Brain microvascular endothelial cell (primary cell): ENCODE results near the gene SH2D4B.

Source experiments
- DNase-seq: peaks from one replicate; pipeline ENCODE4 v3.0.0-alpha.2; 2020
- H3K27ac ChIP-seq: fragments of 250-450 bp; sonication (Bioruptor Pico); 2 replicates; pipeline ENCODE4 v1.5.1; 2020; ENCODE audit warnings: mild to moderate bottlenecking, moderate library complexity
- H3K27me3 ChIP-seq: fragments of 250-450 bp; sonication (Bioruptor Pico); replicated peaks from 2 replicates; pipeline ENCODE4 v1.5.1; 2020; ENCODE audit warnings: mild to moderate bottlenecking
- H3K36me3 ChIP-seq: fragments of 250-450 bp; sonication (Bioruptor Pico); replicated peaks from 2 replicates; pipeline ENCODE4 v1.5.1; 2020; ENCODE audit warnings: mild to moderate bottlenecking
- H3K4me3 ChIP-seq: 2 replicates; pipeline ENCODE4 v1.5.1; 2011; ENCODE audit warnings: low read depth, mild to moderate bottlenecking, control low read depth, low read length, moderate library complexity
- CTCF ChIP-seq: IDR thresholded peaks from 2 replicates; pipeline ENCODE4 v1.5.1; 2011; ENCODE audit warnings: low read depth, mild to moderate bottlenecking, moderate library complexity, low read length, control low read depth, inconsistent platforms; ENCODE audit errors: missing control alignments
- in situ Hi-C: cut with HindIII; loops from 2 replicates; pipeline ENCODE4 v1.10.0; 2017; ENCODE audit warnings: low sequenced_read_pairs, low pct_ligation_motif_present

Gene SH2D4B

GRCh38 chr10:80536361-80536835, 1.3 kb upstream of the SH2D4B start:
- no peak for DNase-seq
- Histone ChIP-seq H3K36me3 (no peaks in the 10 kb centered on the region), H3K27me3 (no peaks in the 10 kb centered on the region), H3K4me3 (no peak overlapping the region), H3K27ac (no peak overlapping the region)
- in situ Hi-C loops: no loop called here
- no peak for TF ChIP-seq CTCF

- H3K27me3 ChIP-seq: no peaks in the 10 kb centered on the region
- no peak for DNase-seq
- no peaks in the 10 kb centered on the region for H3K36me3 ChIP-seq
- in situ Hi-C loops: no loop called here
- TF ChIP-seq CTCF: no peak
- H3K27ac ChIP-seq: no peak overlapping the region
- no peak overlapping the region for H3K4me3 ChIP-seq
These were observed 491 bp upstream of the SH2D4B start for GRCh38 chr10:80537086-80537735.

- H3K36me3 ChIP-seq: no peaks in the 10 kb centered on the region
- TF ChIP-seq CTCF: no peak
- in situ Hi-C loops: no loop called here
These were observed 931 bp downstream of the SH2D4B start for GRCh38 chr10:80538481-80539185.

GRCh38 chr10:80539421-80540031, 1.8 kb downstream of the SH2D4B start:
- in situ Hi-C loops: no loop called here
- H3K4me3 ChIP-seq: no peak overlapping the region
- no peak for DNase-seq
- H3K27ac ChIP-seq: no peak overlapping the region
- no peaks in the 10 kb centered on the region for H3K36me3 ChIP-seq
- no peak for TF ChIP-seq CTCF
- no peaks in the 10 kb centered on the region for H3K27me3 ChIP-seq

More at GRCh38 chr10:80538481-80539185, 931 bp downstream of the SH2D4B start:
- Histone ChIP-seq H3K4me3 (no peak overlapping the region), H3K27ac (no peak overlapping the region), H3K27me3 (no peaks in the 10 kb centered on the region)
- no peak for DNase-seq

GRCh38 chr10:80540136-80540535, 2.4 kb downstream of the SH2D4B start:
- DNase-seq: no peak
- H3K27ac ChIP-seq: no peak overlapping the region
- H3K27me3 ChIP-seq: no peaks in the 10 kb centered on the region
- H3K4me3 ChIP-seq: no peak overlapping the region
- TF ChIP-seq CTCF: no peak
- in situ Hi-C loops: no loop called here
- H3K36me3 ChIP-seq: no peaks in the 10 kb centered on the region
